Heart right ventricle (tissue), 16 donors: ENCODE results near the gene FOXO3. TPM values are rescaled to one million over a fixed set of nuclear protein-coding genes. Genes with fewer than 3 reads are reported as not detected.

ENCODE experiments used
- ATAC-seq, 8 donors: fragments of 200-7000 bp; cut with Tn5 transposase; one replicate each; pipeline ENCODE4 v1.9.1; 2020; ENCODE audit warnings: mild to moderate bottlenecking in 8 of 8, moderate library complexity in 8 of 8, moderate number of reproducible peaks in 1 of 8
- DNase-seq, 2 donors: peaks; one replicate each; pipeline ENCODE4 v3.0.0-alpha.2; 2020
- H3K27ac ChIP-seq, 10 donors: fragments of 200-600 bp; sonication (generic) in 2 of 10; one replicate each; pipeline versions ENCODE4 v1.5.0 to v1.8.0; 2020 to 2022; ENCODE audit warnings: mild to moderate bottlenecking in 3 of 10
- H3K27me3 ChIP-seq, 7 donors: fragments of 200-600 bp; one replicate each; pipeline ENCODE4 v1.8.0; 2021 to 2022; ENCODE audit warnings: mild to moderate bottlenecking in 2 of 7
- H3K36me3 ChIP-seq, 9 donors: fragments of 200-600 bp; sonication (generic) in 1 of 9; one replicate each; pipeline versions ENCODE4 v1.5.0 to v1.8.0; 2020 to 2022; ENCODE audit warnings: mild to moderate bottlenecking in 2 of 9
- H3K4me1 ChIP-seq, 9 donors: fragments of 200-600 bp; sonication (generic) in 1 of 9; one replicate each; pipeline versions ENCODE4 v1.5.0 to v1.8.0; 2020 to 2022; ENCODE audit warnings: mild to moderate bottlenecking in 4 of 9
- H3K4me3 ChIP-seq, 10 donors: fragments of 200-600 bp; sonication (generic) in 2 of 10; one replicate each; pipeline versions ENCODE4 v1.5.0 to v1.8.0; 2020 to 2022; ENCODE audit warnings: mild to moderate bottlenecking in 7 of 10, moderate library complexity in 2 of 10
- H3K9me3 ChIP-seq, 11 donors: fragments of 200-600 bp in 10 of 11; sonication (generic) in 2 of 11; one replicate each; pipeline versions ENCODE4 v1.5.0 to v1.8.0; 2013 to 2022; ENCODE audit warnings: mild to moderate bottlenecking in 2 of 11, control low read depth in 1 of 11, moderate library complexity in 1 of 11
- CTCF ChIP-seq, 9 donors: fragments of 200-600 bp; sonication (generic) in 2 of 9; IDR thresholded peaks; one replicate each; pipeline versions ENCODE4 v1.5.0 to v1.8.0; 2021 to 2022; ENCODE audit warnings: antibody characterized with exemption in 9 of 9, mild to moderate bottlenecking in 5 of 9, moderate library complexity in 1 of 9
- WGBS, 2 donors: extraction: QIAGEN DNeasy Blood & Tissue Kit; methylation state at CpG; one replicate each; pipeline ENCODE4 v1.1.7; 2013; ENCODE audit warnings: inconsistent platforms in 1 of 2; 5-methylcytosine and 5-hydroxymethylcytosine counted together
- intact Hi-C, 10 donors: fragments of 100-400 bp; cut with DNase I; formaldehyde crosslinking; loops; one replicate each; pipeline versions ENCODE4 v1.11.1 to v1.14.2; 2022
- polyA plus RNA-seq, 2 donors: library from polyadenylated mRNA; stranded (reverse); fragments of 200-250 nt; gene quantifications; one replicate each; pipeline ENCODE4 v1.2.3, GENCODE V29; 2013
- total RNA-seq, 10 donors: library from RNA; stranded (reverse); fragmentation: NEBNext Ultra II Directional in 3 of 10; extraction: Animal tissue kit (Norgen Biotek cat#: 25700) in 3 of 10; gene quantifications; one replicate each; pipeline versions ENCODE4 v1.2.1 to v1.2.4, GENCODE V29; 2021 to 2023
- donor health status: Arrhythmogenic right ventricular cardiomyopathy.
- donor health status: ischemic (EF 13 %, LVEDD 7.1; RV severe dilation, severe dysfunction).
- donor health status: healthy with polysubstance abuse.
- donor health status: DM: no; HTN: yes; CAD: no.
- donor health status: DM: no; HTN: no; CAD: no.
- donor health status: ischemic (EF 25% LVEDD 6.9; RV normal size, moderate dysfunction).
- donor health status: ischemic (EF 25% LVEDD 5.7; RV mildly dilated, moderate dysfunction).
- donor health status: healthy.
- donor health status: DM: yes; HTN: yes; CAD: no.
- donor health status: Ischemic cardiomyopathy.
- donor health status: ischemic (EF 35%, LVEDD 5.7; RV mildly dilated, moderate dysfunction).
- donor health status: nonischemic (EF 11% LVEDD 7.7; RV severe dilation, severe dysfunction).
- donor health status: DM: yes; HTN: yes; CAD: no.
- donor health status: PGD.
- donor health status: ischemic (EF 29% LVEDD 5.4; RV normal size, mild dysfunction).
- donor health status: nonischemic (EF 23%, LVEDD 6.1; RV moderate dilation, normal function).

FOXO3 gene
- total and polyA plus RNA-seq, 12 donors, result 16.8 to 52.6 (median 37.0) TPM

GRCh38 chr6:108578166-108578565 lies 17.4 kb downstream of the FOXO3 start:
- H3K9me3 ChIP-seq, result no peaks in the 10 kb centered on the region
- no peak for TF ChIP-seq CTCF (IDR thresholded peaks at IDR 0.05)
- no peak overlapping the region for H3K4me3 ChIP-seq
- H3K4me1 ChIP-seq, result peaks cover 24 to 100% (median 95%) of the 10 kb centered on the region in 9 donors
- ATAC-seq (no peak), DNase-seq (no peak)
- H3K27ac ChIP-seq, result peak overlapping the region in 6 of 10 donors; percentile 37 to 58 (median 50)
- peaks cover 0 to 22% (median 0%) of the 10 kb centered on the region in 9 donors for H3K36me3 ChIP-seq
- H3K27me3 ChIP-seq, result no peaks in the 10 kb centered on the region
- intact Hi-C loops, result loop anchor here in 1 of 10 donors (5.0 kb wide), 1 partner anchor 74 kb away; no protein-coding TSS in a partner anchor
- 97% methylated on average over 4 of the region's 4 CpGs for WGBS, 2 donors

- Histone ChIP-seq H3K4me1 (peaks cover 30 to 100% (median 96%) of the 10 kb centered on the region in 9 donors), H3K27me3 (no peaks in the 10 kb centered on the region), H3K9me3 (no peaks in the 10 kb centered on the region), H3K4me3 (no peak overlapping the region), H3K27ac (peak overlapping the region in 9 of 10 donors; percentile 20 to 58 (median 45)), H3K36me3 (peaks cover 0 to 17% (median 0%) of the 10 kb centered on the region in 9 donors)
- 52 to 60% methylated on average over 9 of the region's 9 CpGs for WGBS, 2 donors
- no peak for TF ChIP-seq CTCF (IDR thresholded peaks at IDR 0.05)
- intact Hi-C loops, result loop anchor here in 1 of 10 donors (5.0 kb wide), 1 partner anchor 74 kb away; no protein-coding TSS in a partner anchor
- no peak for DNase-seq
- peak in 6 of 8 donors; percentile 40 to 75 (median 60) for ATAC-seq
Measured at GRCh38 chr6:108578595-108579327, 18.0 kb downstream of the FOXO3 start.

- WGBS, 2 donors, result 65 to 73% methylated on average over 2 of the region's 2 CpGs
- Histone ChIP-seq H3K4me3 (no peak overlapping the region), H3K9me3 (no peaks in the 10 kb centered on the region), H3K27ac (peak overlapping the region in 9 of 10 donors; percentile 20 to 58 (median 45)), H3K4me1 (peaks cover 32 to 100% (median 98%) of the 10 kb centered on the region in 9 donors), H3K27me3 (no peaks in the 10 kb centered on the region), H3K36me3 (peaks cover 0 to 17% (median 0%) of the 10 kb centered on the region in 9 donors)
- ATAC-seq, result peak in 1 of 8 donors; percentile 35
- TF ChIP-seq CTCF (IDR thresholded peaks at IDR 0.05), result no peak
- DNase-seq, result no peak
- intact Hi-C loops, result loop anchor here in 1 of 10 donors (5.0 kb wide), 1 partner anchor 73 kb away; no protein-coding TSS in a partner anchor
Measured at GRCh38 chr6:108579328-108579721, 18.6 kb downstream of the FOXO3 start.

GRCh38 chr6:108580646-108581045 lies 19.9 kb downstream of the FOXO3 start:
- TF ChIP-seq CTCF (IDR thresholded peaks at IDR 0.05), result no peak
- Histone ChIP-seq H3K9me3 (no peaks in the 10 kb centered on the region), H3K4me1 (peaks cover 39 to 98% (median 94%) of the 10 kb centered on the region in 9 donors), H3K27ac (peak overlapping the region in 8 of 10 donors; percentile 19 to 65 (median 52)), H3K4me3 (no peak overlapping the region), H3K27me3 (no peaks in the 10 kb centered on the region), H3K36me3 (peaks cover 0 to 17% (median 0%) of the 10 kb centered on the region in 9 donors)
- intact Hi-C loops, result loop anchor here in 1 of 10 donors (5.0 kb wide), 1 partner anchor 37 kb away; no protein-coding TSS in a partner anchor
- ATAC-seq, result peak in 2 of 8 donors; percentile 14 to 27
- 53 to 75% methylated on average over 2 of the region's 2 CpGs for WGBS, 2 donors
- DNase-seq, result no peak
